Measurements from ENCODE around the gene GRB2. TPM values are rescaled to one million over a fixed set of nuclear protein-coding genes. Genes with fewer than 3 reads are reported as not detected.
A peak's percentile ranks its signal among the peaks of the same experiment; 100 is the strongest.

Gene GRB2
- total RNA-seq, 2 experiments from 2014 or later = 167 to 179 TPM

GRCh38 chr17:75411328-75412067 is 6.0 kb upstream of the GRB2 start:
- Mint-ChIP-seq H3K4me3 (no peak overlapping the region), H3K27ac (no peak overlapping the region), H3K27me3 (no peaks in the 10 kb centered on the region), H3K36me3 (ENCODE audit: low read depth) (no peaks in the 10 kb centered on the region), H3K9me3 (no peaks in the 10 kb centered on the region), H3K4me1 (ENCODE audit: low read depth) (peaks cover 17% of the 10 kb centered on the region)
- ATAC-seq (peak; percentile 21), DNase-seq (peak; percentile 10)
- CTCF ChIA-PET = interaction anchor here (0.9 to 3.5 kb wide), 27 partner anchors 8 to 400 kb away, joined by 3 to 45 read pairs (median 7); partner anchors contain the start of genes MIF4GD, MRPS7, SLC25A19 and TMEM94
- TF ChIP-seq, protein P1, sequence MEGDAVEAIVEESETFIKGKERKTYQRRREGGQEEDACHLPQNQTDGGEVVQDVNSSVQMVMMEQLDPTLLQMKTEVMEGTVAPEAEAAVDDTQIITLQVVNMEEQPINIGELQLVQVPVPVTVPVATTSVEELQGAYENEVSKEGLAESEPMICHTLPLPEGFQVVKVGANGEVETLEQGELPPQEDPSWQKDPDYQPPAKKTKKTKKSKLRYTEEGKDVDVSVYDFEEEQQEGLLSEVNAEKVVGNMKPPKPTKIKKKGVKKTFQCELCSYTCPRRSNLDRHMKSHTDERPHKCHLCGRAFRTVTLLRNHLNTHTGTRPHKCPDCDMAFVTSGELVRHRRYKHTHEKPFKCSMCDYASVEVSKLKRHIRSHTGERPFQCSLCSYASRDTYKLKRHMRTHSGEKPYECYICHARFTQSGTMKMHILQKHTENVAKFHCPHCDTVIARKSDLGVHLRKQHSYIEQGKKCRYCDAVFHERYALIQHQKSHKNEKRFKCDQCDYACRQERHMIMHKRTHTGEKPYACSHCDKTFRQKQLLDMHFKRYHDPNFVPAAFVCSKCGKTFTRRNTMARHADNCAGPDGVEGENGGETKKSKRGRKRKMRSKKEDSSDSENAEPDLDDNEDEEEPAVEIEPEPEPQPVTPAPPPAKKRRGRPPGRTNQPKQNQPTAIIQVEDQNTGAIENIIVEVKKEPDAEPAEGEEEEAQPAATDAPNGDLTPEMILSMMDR (IDR thresholded peaks at IDR 0.05) = no peak
- POLR2A ChIA-PET = interaction anchor here (1.3 to 2.7 kb wide), 5 partner anchors 95 to 149 kb away, joined by 4 to 13 read pairs (median 7); partner anchors contain the start of genes GGA3, MIF4GD, MRPS7 and SLC25A19
- intact Hi-C loops (cut with micrococcal nuclease) = loop anchor here (2.0 kb wide), 1 partner anchor 89 kb away; no protein-coding TSS in a partner anchor

DNA sequence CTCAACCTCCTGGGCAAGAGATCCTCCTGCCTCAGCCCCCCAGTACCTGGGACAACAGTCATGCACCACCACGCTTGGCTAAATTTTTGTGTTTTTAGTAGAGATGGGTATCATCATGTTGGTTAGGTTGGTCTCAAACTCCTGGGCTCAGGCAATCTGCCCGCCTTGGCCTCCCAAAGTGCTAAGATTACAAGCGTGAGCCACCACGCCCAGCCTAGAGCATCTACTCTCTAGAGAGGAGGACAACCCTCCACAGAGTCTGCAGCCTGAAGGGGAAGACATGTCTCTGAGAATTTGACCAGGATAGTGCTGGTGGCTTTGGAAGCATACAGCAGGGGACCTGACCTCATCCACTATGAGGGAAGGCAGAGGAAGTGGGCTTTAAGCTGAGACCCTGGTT is 4.7 kb upstream of the GRB2 start:
- POLR2A ChIA-PET = no interaction called here
- Mint-ChIP-seq H3K4me3 (no peak overlapping the region), H3K27me3 (no peaks in the 10 kb centered on the region), H3K27ac (no peak overlapping the region), H3K36me3 (ENCODE audit: low read depth) (no peaks in the 10 kb centered on the region), H3K9me3 (no peaks in the 10 kb centered on the region), H3K4me1 (ENCODE audit: low read depth) (peaks cover 23% of the 10 kb centered on the region)
- no peak for ATAC-seq
- CTCF ChIA-PET = interaction anchor here (0.8 to 5.2 kb wide), 3 partner anchors 89 to 121 kb away, joined by 3 to 34 read pairs (median 3); partner anchors contain the start of gene SLC25A19
- intact Hi-C loops (cut with micrococcal nuclease) = no loop called here
- DNase-seq = no peak
- TF ChIP-seq, protein P1 (IDR thresholded peaks at IDR 0.05) = no peak

DNA sequence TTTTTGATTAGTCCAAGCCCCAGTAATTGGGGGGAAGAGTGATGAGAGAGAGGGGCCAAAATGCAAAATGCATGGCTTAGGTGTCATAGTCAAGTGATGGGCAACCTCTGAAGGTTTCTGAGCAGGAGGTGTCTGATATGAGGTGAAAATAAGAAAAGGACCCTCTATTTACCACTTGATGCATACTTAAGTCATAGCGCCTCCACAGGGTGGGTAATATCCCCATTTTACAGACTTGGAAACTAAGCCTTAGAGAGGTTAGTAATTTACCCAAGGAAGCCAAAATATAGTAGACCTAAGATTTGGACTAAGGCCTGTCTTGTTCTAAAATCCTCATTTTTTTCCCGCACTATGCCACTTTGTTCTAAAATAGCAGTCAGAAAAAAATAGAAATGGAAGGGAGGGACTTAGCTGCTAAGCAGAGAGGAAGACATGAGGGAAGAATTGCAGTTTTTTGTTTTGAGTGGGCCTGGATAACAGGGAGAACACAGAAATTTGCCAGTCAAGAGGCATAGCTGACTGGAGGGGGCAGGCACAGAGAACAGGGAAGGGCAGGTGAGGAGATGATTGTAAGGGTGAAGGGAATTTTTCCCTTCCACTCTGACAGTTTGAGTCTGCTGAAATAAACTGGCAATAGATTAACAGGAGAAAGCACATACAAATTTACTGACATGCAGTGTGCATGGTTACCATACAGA is 2.3 kb upstream of the GRB2 start:
- intact Hi-C loops (cut with micrococcal nuclease) = no loop called here
- no peak overlapping the region for H3K4me3 Mint-ChIP-seq
- ATAC-seq (no peak), DNase-seq (no peak)
- POLR2A ChIA-PET = interaction anchor here (1.0 to 1.1 kb wide), 2 partner anchors 119 to 137 kb away, joined by 4 to 5 read pairs; partner anchors contain the start of genes MIF4GD and SLC25A19
- peaks cover 29% of the 10 kb centered on the region for H3K4me1 Mint-ChIP-seq (ENCODE audit: low read depth)
- no peaks in the 10 kb centered on the region for H3K9me3 Mint-ChIP-seq
- CTCF ChIA-PET = interaction anchor here (1.0 to 5.2 kb wide), 6 partner anchors 13 to 170 kb away, joined by 3 to 34 read pairs (median 4); partner anchors contain the start of gene MIF4GD
- no peak overlapping the region for H3K27ac Mint-ChIP-seq
- H3K27me3 Mint-ChIP-seq = no peaks in the 10 kb centered on the region
- TF ChIP-seq, protein P1 (IDR thresholded peaks at IDR 0.05) = no peak
- H3K36me3 Mint-ChIP-seq (ENCODE audit: low read depth) = peaks cover 7% of the 10 kb centered on the region

DNA sequence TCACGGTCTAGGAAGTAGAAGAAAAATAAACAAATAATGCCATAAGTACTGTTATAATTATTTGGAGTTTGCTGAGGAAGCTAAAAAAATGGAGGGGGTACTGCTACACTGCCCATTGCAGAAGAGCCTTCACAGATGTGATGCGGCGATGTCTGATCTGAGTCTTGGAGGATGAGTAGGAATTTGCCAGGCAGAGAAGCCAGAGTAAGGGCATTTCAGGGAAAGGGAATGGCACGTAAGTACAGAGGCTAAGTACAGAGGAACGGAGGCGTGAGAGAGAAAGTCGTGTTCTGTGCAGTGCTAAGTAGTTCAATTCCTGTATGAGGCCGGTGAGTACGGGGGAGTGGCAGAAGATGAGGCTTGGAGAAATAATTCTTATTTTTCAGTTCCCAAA is 741 bp upstream of the GRB2 start:
- DNase-seq = peak; percentile 16
- Mint-ChIP-seq H3K27me3 (no peaks in the 10 kb centered on the region), H3K4me3 (peak overlapping the region; percentile 99), H3K4me1 (ENCODE audit: low read depth) (peaks cover 31% of the 10 kb centered on the region), H3K27ac (peak overlapping the region; percentile 99), H3K36me3 (ENCODE audit: low read depth) (peaks cover 9% of the 10 kb centered on the region), H3K9me3 (no peaks in the 10 kb centered on the region)
- POLR2A ChIA-PET = interaction anchor here (0.5 to 1.8 kb wide), 13 partner anchors 12 to 168 kb away, joined by 3 to 11 read pairs (median 3); partner anchors contain the start of genes MIF4GD and SLC25A19
- CTCF ChIA-PET = interaction anchor here (1.2 to 5.2 kb wide), 8 partner anchors 12 to 135 kb away, joined by 3 to 34 read pairs (median 6); partner anchors contain the start of genes MIF4GD, SLC25A19 and TMEM94
- TF ChIP-seq, protein P1 (IDR thresholded peaks at IDR 0.05) = no peak
- intact Hi-C loops (cut with micrococcal nuclease) = no loop called here
- ATAC-seq = no peak
